GM19035 (cell line): Measurements from ENCODE around the gene AOC3.
"Not testable (repeated sequence)": the region's sequence is repeated elsewhere in the genome, so short reads cannot be mapped to it uniquely, and the experiment has no call there.

Experiments
- ATAC-seq: cut with Tn5 transposase; IDR thresholded peaks from one replicate; pipeline ENCODE4 v1.9.1; 2021; ENCODE audit not compliant: unreplicated experiment

AOC3 gene

GRCh38 chr17:42844761-42845555 lies 6.0 kb upstream of the AOC3 start:
- no peak for ATAC-seq

GRCh38 chr17:42845556-42845917 lies 5.5 kb upstream of the AOC3 start:
- ATAC-seq = no peak

GRCh38 chr17:42845918-42846593 lies 4.9 kb upstream of the AOC3 start:
- no peak for ATAC-seq

- no peak for ATAC-seq
Observed at GRCh38 chr17:42846594-42847280, 4.3 kb upstream of the AOC3 start.

GRCh38 chr17:42848093-42848492 lies 2.9 kb upstream of the AOC3 start:
- no peak for ATAC-seq

GRCh38 chr17:42849031-42849430 lies 2.0 kb upstream of the AOC3 start:
- no peak for ATAC-seq

GRCh38 chr17:42849451-42850181 lies 1.4 kb upstream of the AOC3 start:
- ATAC-seq = no peak

- ATAC-seq = not testable (repeated sequence)
Observed at GRCh38 chr17:42851371-42852240, 607 bp downstream of the AOC3 start.

- no peak for ATAC-seq
Observed at GRCh38 chr17:42852351-42852750, 1.4 kb downstream of the AOC3 start.

GRCh38 chr17:42853004-42853403 lies 2.0 kb downstream of the AOC3 start:
- ATAC-seq = no peak

GRCh38 chr17:42853597-42853967 lies 2.6 kb downstream of the AOC3 start:
- no peak for ATAC-seq

- ATAC-seq = no peak
Observed at GRCh38 chr17:42853968-42854790, 3.2 kb downstream of the AOC3 start.

GRCh38 chr17:42855048-42855596 lies 4.1 kb downstream of the AOC3 start:
- no peak for ATAC-seq

- ATAC-seq = not testable (repeated sequence)
Observed at GRCh38 chr17:42856093-42856492, 5.1 kb downstream of the AOC3 start.

GRCh38 chr17:42856516-42856915 lies 5.5 kb downstream of the AOC3 start:
- ATAC-seq = not testable (repeated sequence)

GRCh38 chr17:42857389-42857788 lies 6.4 kb downstream of the AOC3 start:
- ATAC-seq = no peak

- ATAC-seq = no peak
Observed at GRCh38 chr17:42865638-42866094, 14.7 kb downstream of the AOC3 start.

GRCh38 chr17:42866216-42866615 lies 15.2 kb downstream of the AOC3 start:
- ATAC-seq = no peak
